GM19099 (cell line): Measurements from ENCODE around the gene SPRED1.

Experiments
- POLR2A ChIP-seq: IDR thresholded peaks from 3 replicates; pipeline ENCODE4 v1.6.1; 2011; ENCODE audit warnings: low read depth; ENCODE audit not compliant: insufficient read length; ENCODE audit errors: extremely low read depth

SPRED1 gene

DNA sequence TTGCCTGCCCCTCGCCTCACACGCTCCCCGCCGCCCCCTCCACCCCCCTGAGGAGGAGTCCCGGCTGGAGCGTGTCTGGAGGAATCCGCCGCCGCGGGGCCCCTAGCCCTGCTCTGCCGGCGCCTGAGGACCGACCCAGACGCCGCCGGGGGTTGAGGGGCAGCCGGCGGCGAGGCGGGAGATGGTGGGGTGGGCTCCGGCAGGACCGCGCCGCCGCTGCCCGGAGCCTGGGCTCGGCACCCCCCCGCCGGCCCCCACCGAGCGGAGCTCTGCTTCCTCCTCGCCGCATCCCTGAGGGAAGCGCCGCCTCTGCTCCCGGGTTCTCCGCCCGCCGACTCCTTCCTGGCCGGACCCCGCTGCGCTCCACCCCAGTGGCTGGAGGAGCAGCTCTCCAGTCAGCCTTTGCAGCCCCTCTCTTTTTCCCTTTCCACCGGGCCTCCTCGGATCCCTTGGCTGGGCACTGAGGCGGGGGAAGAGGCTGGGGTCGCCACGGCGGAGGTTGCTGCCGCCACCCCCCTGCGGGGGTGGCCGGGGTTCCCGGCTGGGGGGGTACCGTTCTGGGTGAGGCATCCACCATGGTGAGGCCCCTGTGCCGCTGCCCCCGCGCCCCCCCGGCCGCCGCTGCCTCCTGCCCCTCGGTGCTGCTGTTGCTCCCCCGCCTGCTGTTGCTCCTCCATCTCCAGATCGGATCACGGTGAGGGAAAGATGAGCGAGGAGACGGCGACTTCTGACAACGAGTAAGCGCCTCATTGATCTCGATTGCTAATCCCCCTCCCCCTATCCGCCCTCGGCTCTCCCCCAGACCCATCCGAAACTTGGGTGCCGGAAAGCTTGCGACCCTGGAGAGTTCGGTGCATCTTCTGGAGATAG, at the start of gene SPRED1:
TSS of gene SPRED1 (plus strand) at position 356 of the 870 bp plus-strand sequence. CDS start at position 706, 350 bp downstream.
- TF ChIP-seq POLR2A = no peak

GRCh38 chr15:38205526-38206272, 46.9 kb upstream of the SPRED1 start:
- no peak for TF ChIP-seq POLR2A

DNA sequence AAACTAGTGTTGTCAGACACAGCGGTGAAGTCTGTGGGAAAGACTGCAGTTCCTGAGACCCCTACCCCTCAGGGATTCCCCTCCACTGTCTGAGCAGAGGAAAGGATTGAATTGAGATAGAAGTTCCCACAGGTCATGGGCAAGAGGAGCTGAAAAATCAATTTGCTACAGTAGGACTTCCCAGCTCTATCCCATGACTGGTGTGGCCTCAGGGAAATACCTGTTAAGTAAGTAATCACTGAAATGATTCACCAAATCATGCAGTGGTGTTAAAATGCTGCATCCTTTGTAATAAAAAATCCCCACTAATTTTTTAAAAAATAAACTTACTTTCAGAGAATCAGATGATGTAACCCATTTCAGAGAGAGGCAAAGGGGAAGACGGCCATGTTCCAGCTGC, 45.0 kb upstream of the SPRED1 start:
- no peak for TF ChIP-seq POLR2A

- no peak for TF ChIP-seq POLR2A
These were observed 44.4 kb upstream of the SPRED1 start for GRCh38 chr15:38208206-38208605.

GRCh38 chr15:38208779-38209178, 43.9 kb upstream of the SPRED1 start:
- TF ChIP-seq POLR2A = no peak

DNA sequence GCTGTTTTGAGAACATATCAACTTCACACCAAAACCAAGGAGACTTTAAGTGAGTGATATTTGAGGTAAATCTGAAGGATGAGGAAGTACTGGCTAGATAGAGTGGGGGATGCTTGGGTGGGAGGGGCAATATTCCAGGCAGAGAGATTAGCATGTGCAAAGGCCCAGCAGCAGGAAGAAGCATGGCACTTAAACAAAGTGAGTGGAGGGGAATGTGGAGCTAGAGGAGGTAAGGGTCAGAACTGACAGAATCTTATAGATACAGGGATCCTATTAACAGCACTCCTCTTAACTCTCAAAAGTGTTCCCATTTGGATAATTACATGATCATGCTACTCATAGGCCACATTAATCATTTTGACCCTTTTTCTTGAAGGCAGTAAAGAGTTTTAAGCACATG, 41.4 kb upstream of the SPRED1 start:
- no peak for TF ChIP-seq POLR2A

- TF ChIP-seq POLR2A = no peak
These were observed 40.8 kb upstream of the SPRED1 start for GRCh38 chr15:38211811-38212210.

DNA sequence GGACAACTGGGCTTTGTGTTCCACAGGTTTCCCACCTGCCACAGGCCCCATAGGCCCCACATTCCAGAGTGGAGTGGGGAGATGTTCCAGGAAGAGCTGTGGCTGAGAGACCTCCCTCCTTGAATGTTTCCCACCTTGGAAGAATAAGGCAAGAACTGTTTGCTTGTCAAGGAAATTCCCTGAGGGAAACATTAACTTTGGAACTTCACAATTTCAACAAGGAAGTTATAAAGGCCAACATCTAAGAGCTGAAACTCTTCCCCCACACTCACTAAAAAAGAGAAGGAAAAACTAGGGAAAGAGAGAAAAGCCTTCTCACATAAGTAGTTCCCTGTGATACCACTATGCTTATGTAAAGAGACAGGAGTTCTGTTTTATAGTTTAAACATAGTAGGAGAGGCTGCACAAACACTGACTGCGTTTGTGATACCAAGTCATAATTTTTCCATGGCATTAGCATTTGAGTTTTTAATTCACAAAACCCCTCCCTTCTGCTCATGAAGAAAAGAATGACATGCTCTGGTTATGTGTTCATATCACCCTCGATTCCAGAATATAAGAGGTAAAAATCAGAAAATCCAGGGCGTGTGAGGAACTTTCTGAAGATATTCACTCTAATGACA, 39.8 kb upstream of the SPRED1 start:
- no peak for TF ChIP-seq POLR2A

DNA sequence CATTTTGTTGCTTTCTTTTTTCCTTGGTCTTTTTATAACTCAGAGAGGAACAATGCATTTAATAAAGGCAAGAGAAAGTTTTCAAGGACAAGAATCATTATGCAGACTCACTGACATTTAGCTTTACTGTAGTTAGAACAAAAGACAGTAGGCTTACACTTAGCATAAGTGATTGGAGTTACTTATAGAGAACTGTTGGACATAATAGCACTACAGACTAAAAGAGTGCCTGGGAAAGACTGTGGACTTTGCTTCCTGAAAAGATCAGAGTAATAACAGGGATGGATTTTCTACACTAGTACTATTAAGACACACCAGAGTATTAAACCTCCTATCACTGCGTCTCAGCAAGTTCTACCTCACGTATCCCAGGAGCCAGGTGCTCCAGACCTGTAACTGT, 39.3 kb upstream of the SPRED1 start:
- TF ChIP-seq POLR2A = no peak

DNA sequence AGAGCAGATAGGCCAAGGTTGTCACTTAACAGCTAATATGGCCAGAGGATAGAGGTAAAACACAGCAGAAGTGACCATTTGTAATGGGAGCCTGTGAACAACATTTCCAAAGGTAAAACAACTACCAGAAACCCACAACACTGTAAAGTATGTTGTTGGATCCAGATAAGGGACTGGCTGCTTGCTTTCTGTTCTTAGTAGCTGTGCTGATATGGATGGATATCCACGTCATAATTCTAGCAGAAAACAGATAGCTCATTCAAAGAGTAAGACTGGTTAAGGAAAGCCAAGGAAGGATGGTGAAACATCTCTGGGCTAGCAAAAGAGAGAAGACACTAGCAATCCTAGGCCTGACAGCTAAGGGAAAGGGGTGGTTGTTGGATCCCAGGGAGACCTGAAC, 36.9 kb upstream of the SPRED1 start:
- no peak for TF ChIP-seq POLR2A

DNA sequence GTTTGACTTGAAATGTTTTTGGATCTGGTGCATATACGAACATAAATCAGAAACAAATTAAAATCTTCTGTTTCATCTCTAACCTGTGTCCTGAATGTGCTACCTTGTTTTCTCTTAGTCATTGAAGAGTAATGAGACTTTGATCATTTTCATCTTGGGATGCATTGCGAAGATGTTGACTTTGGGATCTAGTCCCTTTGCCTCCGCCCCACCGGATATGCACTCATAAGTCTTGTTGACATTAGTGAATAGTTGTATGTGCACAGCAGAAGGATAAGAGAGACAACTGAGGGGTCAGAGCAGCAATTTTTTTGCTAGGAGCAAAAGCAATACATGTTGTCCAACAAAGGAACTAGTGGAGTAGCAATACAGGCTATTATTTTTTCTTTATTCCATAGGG, 35.9 kb upstream of the SPRED1 start:
- TF ChIP-seq POLR2A = no peak

- TF ChIP-seq POLR2A = no peak
These were observed 35.4 kb upstream of the SPRED1 start for GRCh38 chr15:38217191-38217595.

- no peak for TF ChIP-seq POLR2A
These were observed 34.6 kb upstream of the SPRED1 start for GRCh38 chr15:38217788-38218609.

- TF ChIP-seq POLR2A = no peak
These were observed 31.9 kb upstream of the SPRED1 start for GRCh38 chr15:38220606-38221273.
